Activated naive CD4-positive, alpha-beta T cell treated with Interleukin-2 at 50 U/mL for 16 hours (primary cell): ENCODE measurements around the gene SNAI1.
A peak's percentile ranks its signal among the peaks of the same experiment; 100 is the strongest.
"Not testable (repeated sequence)": the region's sequence is repeated elsewhere in the genome, so short reads cannot be mapped to it uniquely, and the experiment has no call there.

Experiments
- DNase-seq: peaks from one replicate; pipeline ENCODE4 v3.0.0-alpha.2; 2020

The SNAI1 gene

DNA sequence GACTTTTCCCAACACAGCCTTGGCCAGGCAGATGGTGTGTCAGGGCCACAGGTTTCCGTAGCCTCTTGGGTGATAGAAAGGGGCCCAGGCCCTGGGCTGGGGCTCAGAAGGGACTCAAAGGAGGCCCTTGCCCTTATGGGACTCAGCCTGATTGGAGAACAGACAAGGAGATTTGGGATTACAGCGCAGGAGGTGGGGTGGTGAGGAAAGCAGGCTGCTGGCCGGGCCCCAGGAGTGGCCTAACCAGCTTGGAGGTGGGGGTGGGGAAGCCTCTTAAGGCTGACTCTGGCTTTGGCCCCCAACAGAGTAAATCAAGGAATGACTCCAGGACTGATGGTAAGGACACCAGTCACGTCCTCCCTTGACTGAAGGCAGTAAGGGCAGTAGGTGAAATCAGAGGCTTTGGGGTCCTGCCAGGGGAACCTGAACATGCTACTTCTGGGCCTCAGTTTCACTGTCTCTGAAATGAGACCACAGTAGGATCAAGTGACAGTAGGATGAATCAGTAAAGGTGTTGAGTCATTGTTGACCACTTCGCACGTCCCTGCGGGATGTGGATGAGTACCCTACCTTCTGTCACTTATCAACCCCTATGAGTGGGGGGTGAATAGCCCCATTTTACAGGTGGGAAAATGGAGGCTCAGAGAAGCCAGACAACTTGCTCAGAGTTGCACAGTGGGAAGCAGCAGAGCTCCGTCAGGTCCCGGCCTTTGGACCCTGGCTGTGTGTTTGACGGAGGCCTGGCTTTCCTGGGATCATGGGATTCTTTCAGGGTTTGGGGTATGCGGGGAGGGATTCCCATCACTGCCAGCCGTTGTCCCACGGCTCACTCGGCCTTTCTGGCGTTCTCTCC lies 4.5 kb downstream of the SNAI1 start:
- DNase-seq, result no peak

DNA sequence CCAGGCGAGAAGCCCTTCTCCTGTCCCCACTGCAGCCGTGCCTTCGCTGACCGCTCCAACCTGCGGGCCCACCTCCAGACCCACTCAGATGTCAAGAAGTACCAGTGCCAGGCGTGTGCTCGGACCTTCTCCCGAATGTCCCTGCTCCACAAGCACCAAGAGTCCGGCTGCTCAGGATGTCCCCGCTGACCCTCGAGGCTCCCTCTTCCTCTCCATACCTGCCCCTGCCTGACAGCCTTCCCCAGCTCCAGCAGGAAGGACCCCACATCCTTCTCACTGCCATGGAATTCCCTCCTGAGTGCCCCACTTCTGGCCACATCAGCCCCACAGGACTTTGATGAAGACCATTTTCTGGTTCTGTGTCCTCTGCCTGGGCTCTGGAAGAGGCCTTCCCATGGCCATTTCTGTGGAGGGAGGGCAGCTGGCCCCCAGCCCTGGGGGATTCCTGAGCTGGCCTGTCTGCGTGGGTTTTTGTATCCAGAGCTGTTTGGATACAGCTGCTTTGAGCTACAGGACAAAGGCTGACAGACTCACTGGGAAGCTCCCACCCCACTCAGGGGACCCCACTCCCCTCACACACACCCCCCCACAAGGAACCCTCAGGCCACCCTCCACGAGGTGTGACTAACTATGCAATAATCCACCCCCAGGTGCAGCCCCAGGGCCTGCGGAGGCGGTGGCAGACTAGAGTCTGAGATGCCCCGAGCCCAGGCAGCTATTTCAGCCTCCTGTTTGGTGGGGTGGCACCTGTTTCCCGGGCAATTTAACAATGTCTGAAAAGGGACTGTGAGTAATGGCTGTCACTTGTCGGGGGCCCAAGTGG lies 5.3 kb downstream of the SNAI1 start:
- DNase-seq, result no peak

DNA sequence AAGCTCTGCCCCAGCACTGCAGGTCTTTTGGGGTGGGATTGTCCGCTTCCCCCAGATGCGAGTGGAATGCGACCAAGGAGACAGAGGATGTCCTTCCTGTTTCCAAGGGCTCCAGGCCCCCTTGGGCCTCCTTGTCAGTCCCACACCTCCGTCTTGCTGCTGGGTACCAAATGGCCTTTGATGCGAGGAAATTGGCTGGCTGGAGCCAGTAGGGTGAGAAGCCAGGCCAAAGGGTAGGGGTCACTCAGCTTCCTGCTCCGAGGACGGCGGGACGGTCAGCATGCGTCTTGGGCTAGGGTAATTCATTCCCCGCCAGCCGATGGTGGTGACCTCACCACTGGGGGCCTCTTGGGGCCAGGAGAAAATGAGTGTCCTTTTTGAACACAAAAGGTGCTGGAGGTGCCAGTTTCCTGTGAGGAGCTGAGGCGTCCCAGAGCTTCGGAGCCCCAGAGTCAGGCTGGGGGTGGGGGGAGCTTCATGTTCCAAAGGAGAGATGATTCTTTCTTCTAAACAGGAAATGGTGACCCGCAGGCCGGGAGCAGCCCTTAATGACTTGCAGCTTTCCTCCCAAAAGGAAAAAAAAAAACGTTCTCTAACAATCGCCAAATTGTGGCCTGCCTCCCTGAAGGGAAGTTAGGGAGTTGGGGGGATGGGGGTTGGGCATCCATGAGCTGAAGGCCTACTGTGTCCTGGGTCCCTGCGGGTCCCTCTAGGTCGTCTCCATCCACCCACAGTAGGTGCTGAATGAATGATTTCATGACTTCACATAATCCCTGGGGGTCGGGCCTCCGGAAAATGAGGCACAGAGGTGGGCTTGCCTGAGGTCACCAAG lies 6.7 kb downstream of the SNAI1 start:
- DNase-seq, result no peak

DNA sequence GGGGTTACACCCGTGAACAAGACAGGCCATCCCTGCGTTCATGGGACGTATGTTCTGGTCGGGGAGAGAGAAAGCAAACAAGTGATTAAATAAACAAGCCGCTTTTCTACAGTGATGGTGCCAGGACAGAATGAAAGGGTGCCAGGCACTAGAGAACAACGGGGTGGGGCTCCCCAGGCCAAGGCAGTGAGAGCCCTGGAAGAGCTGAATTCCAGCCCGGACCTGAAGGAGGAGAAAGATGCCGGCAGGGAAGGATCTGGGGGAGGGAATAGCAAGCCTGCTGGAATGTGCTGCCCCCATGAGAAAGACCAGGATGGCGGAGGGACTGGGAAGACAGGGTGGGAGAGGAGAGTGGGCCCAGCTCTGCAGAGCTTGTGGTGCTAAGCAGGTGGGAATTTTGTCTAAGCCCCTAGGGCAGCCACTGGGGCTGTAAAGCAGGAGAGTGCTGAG lies 7.5 kb downstream of the SNAI1 start:
- DNase-seq, result no peak

DNA sequence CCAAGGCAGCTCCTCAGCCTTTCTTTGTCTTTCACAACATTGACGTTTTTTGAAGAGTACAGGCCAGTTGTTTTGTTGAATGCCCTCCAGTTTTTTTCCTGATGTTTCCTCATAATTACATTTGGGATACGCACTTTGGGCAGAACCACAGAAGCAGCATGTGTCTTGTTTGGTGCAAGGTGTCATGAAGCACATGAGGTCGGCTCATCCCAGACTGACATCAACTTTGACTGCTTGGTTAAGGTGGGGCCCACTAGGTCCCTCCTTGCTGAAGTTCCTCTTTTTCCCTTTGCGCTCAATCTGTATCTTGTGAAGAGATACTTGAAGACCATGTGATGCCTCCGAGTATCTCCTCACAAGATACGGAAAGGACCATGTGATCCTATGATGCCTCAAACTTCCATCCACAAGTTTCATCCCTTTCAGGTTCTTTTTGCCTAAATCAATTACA lies 10.5 kb downstream of the SNAI1 start:
- DNase-seq, result no peak

DNA sequence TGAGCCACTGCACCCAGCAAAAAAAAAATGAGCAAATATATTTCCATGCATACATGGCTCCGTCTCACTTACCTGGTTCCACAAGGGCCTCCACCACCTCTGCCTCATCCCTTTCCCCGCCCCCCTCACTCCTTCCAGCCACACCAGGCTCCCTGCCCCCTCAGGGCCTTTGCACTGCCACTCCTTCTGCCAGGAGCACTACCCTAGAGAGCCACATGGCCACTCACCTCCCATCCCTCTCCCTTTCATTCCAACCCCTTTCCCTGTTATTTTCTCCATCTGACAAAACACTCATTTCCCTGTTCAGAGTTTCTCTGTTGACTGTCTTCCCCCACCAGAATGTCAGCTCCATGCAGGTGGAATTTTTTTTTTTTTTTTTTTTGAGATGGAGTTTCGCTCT lies 12.8 kb downstream of the SNAI1 start:
- no peak for DNase-seq

DNA sequence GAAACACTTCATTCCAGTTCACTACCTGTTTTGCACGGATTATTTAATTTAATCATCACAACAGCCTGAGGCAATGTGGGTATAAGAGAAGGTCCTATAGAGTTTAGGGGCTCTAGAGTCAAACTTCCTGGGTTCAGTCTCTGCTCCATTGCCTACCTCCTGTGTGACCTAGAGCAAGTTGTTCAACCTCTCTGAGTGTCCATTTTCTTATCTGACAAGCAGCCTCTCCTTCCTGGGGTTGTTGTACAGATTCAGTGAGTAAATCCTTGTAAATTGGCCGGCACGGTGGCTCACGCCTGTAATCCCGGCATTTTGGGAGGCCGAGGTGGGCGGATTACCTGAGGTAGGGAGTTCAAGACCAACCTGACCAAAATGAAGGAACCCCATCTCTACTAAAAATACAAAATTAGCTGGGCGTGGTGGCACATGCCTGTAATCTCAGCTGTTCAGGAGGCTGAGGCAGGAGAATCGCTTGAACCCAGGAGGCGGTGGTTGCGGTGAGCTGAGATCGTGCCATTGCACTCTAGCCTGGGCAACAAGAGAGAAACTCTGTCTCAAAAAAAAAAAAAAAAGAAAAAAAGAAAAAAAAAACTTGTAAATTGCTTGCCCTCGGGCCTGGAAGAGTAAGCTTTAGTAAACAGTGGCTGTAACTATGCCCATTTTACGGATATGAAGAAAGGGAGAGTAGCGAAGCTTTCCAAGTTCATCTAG lies 15.9 kb downstream of the SNAI1 start:
- not testable (repeated sequence) for DNase-seq

DNA sequence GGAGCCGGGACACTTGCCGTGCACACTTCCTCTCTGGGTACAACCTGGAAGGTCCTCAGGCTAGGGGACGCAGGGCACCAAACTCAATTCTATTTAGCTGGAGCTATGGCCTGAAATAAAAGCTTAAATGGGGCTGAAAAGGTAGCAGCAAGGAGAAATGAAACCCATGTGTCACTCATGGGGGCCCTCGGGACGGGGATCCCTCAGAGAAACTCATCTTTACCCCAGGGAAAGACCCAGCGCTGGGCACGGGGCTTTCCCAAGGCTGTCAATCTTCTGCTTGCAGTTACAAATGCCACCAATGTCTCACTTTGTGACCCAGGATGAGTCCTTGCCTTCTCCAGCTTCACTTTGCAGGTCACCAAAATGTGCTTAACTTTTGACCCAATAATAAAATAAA lies 16.5 kb downstream of the SNAI1 start:
- peak; percentile 19 for DNase-seq

DNA sequence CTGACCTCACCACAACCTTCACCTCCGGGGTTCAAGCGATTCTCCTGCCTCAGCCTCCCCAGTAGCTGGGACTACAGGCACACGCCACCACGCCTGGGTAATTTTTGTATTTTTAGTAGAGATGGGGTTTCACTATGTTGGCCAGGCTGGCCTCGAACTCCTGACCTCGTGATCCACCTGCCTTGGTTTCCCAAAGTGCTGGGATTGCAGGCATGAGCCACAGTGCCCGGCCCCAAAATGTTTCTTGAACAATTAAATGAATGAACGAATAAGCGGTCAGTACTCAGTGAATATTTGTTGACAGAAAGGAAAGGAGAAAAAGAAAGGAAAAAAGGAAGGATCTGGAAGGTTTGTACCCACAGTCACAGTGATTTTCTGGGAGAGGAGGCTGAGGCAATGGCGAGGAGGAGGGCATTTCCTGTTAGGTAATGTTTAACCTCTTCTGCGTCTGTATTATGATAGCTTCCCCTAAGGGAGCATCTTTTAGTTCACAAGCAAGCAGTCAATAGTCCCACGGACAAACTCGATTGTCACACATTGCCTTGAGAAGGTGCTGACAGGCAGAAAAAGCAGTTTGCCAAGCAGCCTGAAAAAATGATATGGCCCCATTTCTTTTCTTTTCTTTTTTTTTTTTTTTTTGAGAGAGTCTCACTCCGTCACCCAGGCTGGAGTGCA lies 17.9 kb downstream of the SNAI1 start:
- DNase-seq, result not testable (repeated sequence)

DNA sequence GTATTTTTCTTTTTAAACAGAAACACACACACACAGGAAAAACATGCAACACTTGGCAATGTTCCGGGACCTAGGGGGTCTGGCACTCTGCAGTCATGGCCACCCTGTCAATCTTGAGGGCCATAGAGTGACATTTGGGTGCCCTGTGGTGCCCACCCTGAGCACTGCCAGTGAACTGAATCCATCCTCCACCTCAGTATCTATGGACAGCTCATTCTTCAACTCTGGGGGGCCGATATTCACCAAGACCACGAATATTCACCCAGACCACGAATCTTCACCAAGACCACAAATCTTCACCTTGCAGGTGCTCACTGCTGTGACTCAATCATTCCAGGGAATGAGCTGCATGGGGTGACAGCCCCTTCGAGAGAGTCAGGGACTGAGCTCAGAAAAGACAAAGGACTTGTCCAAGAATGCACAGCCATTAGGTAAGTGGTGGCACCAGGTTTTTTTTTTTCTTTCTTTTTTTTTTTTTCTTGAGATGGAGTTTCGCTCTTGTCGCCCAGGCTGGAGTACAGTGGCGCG lies 19.1 kb downstream of the SNAI1 start:
- DNase-seq, result no peak

DNA sequence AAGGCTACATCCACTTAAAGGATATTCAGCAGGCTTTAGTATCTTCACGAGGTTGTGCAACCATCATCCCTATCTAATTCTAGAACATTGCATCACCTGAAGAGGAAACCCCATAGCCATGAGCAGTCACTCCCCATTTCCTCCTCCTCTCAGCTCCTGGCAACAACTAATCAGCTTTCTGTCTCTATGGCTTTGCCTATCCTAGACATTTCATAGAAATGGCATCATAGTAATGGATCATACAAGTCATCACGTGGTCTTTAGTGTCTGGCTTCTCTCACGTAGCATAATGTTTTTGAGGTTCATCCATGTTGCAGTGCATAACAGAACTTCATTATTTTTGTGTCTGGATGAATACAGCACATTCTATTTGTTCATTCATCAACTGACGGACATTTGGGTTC lies 20.5 kb downstream of the SNAI1 start:
- no peak for DNase-seq

DNA sequence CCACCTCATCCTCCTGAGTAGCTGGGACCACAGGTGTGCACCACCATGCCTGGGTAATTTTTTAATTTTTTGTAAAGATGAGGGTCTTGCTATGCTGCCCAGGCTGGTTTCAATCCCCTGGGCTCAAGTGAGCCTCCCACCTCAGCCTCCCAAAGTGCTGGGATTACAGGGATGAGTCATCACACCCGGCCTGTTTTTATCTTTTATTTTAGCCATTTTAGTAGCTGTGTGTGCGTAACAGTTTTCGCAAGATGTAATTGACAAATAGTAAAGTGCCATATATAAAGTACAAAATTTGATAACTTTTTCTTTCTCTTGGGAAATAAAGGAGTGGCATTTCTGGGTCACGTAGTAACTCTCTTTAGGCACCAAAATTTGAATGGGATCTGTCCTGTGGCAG lies 21.4 kb downstream of the SNAI1 start:
- no peak for DNase-seq

DNA sequence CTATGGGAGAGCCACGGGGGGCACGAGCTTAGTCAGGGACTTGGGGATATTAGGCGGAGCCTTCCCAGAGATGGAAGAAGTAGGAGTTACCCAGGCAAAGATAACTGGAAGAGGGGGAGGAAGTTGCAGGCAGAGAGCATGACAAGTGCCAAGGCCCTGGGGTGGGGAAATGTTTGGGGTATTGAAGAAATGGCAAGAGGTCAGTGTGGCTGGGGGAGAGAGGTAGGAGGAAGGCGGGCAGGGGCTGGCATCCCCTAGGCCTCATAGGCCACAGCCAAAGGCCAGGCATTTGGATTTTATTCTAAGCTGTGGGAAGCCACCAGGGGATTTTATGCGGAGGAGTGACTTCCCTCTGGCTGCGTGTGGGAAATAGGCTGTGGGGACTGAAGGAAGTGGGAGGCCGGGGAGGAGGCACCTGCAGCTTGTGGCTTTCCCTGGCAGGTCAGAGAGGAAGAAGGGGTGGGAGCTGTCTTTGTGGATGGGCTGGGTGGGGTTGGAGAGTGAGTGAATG lies 22.7 kb downstream of the SNAI1 start:
- DNase-seq, result no peak

DNA sequence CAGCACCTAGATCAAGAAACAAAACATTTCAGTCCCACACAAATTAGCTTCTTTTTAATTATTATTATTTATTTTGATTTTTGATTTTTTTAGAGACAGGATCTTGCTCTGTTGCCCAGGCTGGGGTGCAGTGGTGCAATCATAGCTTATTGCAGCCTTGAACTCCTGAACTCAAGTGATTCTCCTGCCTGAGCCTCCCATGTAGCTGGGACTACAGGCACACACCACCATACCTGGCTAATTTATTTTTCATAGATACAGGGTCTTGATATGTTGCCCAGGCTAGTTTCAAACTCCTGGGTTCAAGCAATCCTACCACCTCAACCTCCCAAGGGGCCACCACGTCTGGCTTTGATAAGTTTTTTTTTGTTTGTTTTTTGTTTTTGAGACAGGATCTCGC lies 24.6 kb downstream of the SNAI1 start:
- DNase-seq, result no peak

DNA sequence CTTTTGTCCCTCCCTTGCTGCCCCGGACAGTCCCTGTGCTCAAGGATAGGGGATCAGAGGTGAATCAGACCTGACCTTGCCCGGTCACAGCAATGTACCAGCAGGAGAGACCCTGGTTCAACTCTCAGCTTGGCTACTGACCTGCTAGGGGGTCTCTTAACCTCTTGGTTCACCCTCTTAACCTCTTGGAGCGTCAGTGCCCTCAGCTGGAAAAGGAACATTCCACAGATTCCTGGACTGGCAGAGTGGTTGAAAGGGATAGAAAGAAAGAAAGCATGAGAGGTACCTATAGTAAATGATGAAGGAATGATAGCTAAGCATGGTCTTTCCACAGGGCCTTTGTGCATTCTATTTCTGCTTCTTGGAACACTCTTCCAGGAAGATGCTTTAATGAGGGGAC lies 25.2 kb downstream of the SNAI1 start:
- DNase-seq, result no peak

DNA sequence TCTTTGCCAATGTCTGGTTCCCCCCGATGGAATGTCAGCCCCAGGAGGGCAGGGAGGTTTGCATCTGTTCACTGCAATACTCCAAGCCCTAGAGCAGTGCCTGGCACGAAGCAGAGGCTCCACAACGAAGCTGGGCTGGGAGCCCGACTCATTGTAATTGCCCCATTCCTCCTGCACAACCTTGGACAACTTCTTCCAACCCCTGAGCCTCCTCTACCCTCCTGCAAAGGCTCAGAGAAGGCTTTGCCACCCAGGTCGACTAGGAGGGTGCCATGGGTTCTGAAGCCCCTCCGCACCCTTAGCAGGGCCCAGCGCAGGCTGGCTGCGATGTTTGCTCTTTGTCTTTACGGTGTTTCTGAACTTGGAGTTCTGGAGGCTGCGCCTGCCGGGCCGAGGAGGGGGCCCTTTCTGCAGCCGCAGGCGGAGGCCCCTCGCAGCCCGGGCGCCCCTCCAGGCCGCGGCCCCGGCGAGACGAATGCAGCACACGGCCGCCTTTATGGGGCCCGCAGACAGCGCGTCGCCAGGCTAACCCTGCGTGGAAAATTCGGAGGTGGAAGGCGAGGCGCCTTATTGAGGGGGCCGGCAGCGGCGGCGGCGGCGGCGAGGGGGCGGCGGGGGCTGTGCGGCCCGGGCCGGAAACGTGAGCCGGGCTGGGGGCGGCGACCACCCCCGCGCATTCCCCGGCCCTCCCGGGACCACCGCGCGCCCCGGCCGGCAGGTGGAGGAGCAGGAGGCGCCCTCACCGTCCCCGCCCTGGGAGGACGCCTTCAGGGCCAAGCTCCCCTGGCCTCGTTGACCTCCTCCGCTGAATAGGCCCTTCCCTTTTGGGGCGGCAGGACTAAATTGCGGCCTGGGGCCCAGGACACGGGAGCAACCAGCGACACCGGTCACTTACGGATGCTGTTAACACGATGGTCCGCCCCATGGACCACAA lies 27.0 kb downstream of the SNAI1 start:
- DNase-seq, result no peak

DNA sequence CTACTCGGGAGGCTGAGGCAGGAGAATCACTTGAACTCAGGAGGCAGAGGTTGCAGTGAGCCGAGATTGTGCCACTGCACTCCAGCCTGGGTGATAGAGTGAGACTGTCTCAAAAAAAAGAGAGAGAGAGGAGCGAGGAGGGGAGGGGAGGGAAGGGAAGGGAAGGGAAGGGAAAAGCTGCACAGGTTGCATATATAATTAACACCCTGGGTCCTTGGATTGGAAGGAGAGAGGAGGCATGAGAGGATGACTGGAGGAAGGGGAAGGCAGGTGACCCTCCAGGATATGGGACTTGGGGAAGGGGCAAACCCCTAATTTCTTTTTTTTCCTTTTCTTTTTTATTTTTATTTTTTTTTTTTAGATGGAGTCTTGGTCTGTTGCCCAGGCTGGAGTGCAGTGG lies 28.8 kb downstream of the SNAI1 start:
- not testable (repeated sequence) for DNase-seq

DNA sequence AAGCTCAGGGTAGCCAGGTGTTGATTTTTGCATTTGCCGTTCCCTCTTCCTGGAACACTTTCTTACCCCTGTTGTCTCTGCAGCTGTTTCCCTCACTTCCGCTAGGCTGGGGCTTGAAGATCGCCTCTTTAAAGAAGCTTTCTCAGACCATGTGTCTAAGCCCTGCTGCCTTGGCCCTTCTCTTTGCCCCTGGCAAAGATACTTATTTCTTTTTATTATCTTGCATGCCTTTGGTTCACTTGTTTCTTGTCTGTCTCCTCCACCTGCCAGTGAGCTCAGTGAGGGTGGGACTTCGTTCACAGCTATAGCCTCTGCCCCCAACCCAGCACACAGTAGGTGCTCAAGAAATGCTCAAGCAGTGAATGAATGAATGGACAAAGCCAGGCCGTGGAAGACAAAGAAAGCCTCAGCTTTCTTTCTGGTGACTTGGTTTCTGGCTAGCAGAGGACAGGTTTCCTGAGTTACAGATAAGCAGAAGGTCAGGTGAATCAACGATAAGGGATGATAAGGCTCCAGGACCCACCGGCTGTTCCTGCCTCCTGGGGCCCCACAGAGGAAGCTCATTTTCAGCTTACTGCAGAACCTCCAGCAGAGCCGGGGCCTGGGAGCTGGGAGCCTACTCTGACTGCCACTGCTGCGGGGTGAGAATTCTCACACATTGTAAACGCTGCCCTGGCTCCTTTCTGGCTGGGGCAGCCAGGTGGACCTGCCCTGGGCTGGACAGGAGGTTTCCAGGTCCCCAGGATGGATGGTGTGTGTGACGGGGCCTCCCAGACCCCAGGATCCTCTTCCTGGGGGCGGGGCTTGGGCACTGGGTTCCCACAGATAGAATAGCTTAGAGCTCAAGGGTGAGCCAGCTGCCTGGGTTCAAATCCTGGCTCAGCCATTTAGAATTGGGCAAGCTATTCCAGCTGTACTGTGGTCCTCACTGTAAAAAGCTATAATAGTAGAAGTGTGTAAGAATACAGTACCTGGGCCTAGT lies 29.8 kb downstream of the SNAI1 start:
- no peak for DNase-seq

DNA sequence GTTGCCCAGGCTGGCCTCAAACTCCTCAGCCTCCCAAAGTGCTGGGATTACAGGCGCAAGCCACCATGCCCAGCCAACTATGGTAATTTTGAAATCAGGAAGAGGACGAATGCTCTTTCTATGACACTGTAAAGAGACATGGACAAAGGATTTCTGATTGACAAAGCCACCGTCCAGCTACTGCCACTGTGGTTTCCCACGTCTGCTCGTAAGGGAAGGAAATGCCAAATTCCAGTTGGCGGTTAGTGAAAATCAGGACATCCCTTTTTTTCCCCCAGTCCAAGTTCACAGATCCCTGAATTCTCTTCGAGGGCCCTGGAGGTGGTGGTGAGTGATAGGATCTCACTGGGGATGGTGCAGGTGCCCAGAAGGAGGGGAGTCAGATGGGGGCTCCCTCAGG lies 31.2 kb downstream of the SNAI1 start:
- DNase-seq, result no peak
